Stimulated activated CD8-positive, alpha-beta memory T cell treated with anti-CD3 and anti-CD28 coated beads, Interleukin-7, amount 100 ng/mL, for 1 hour (primary cell): ENCODE measurements around the gene GCNA.
"Not testable (repeated sequence)": the region's sequence is repeated elsewhere in the genome, so short reads cannot be mapped to it uniquely, and the experiment has no call there.

Experiments
- DNase-seq, 2 donors: peaks; one replicate each; pipeline ENCODE4 v3.0.0-alpha.2; 2020; ENCODE audit warnings: low read depth in 2 of 2

Gene GCNA

DNA sequence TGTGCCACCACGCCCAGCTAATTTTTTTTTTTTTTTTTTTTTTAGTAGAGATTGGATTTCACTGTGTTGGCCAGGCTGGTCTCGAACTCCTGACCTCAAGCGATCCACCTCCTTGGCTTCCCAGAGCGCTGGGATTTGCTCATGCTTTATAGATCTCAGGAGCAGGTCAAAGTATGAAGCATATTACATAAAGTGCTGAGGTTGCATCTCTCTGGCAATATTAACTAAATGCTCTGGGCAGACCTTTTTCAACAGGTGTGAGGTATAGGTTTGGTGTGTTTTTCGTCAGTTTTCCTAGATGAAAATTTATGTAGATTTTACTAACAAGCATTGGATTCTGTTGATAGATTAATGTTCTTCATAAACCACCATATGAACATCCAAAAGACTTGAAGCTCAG is 19.3 kb upstream of the GCNA start:
- DNase-seq = no peak

GRCh38 chrX:71559773-71560172 is 18.5 kb upstream of the GCNA start:
- DNase-seq = not testable (repeated sequence)

GRCh38 chrX:71563921-71564320 is 14.3 kb upstream of the GCNA start:
- no peak for DNase-seq

- DNase-seq = no peak
These were observed 12.7 kb upstream of the GCNA start for GRCh38 chrX:71565474-71566041.

DNA sequence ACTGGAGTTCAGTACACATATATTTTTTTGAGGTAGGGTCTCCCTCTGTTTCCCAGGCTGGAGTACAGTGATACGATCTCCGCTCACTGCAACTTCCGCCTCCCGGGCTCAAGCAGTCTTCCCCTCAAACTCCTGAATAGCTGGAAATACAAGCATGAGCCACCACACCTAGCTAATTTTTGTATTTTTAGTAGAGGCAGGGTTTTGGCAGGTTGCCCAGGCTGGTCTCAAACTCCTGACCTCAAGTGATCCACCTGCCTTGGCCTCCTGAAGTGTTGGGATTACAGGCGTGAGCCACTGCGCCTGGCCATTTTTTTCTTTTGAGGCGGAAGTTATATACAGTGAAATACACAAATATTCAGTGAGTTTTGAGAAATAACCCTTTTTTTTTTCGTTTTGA is 6.8 kb upstream of the GCNA start:
- not testable (repeated sequence) for DNase-seq

- DNase-seq = no peak
These were observed 4.6 kb upstream of the GCNA start for GRCh38 chrX:71573590-71573989.

GRCh38 chrX:71577682-71578081 is 555 bp upstream of the GCNA start:
- no peak for DNase-seq

- DNase-seq = no peak
These were observed 1.1 kb downstream of the GCNA start for GRCh38 chrX:71579136-71579989.

GRCh38 chrX:71579990-71580380 is 1.7 kb downstream of the GCNA start:
- DNase-seq = no peak

GRCh38 chrX:71581210-71581609 is 3.0 kb downstream of the GCNA start:
- DNase-seq = no peak

- no peak for DNase-seq
These were observed 8.7 kb downstream of the GCNA start for GRCh38 chrX:71586929-71587328.

DNA sequence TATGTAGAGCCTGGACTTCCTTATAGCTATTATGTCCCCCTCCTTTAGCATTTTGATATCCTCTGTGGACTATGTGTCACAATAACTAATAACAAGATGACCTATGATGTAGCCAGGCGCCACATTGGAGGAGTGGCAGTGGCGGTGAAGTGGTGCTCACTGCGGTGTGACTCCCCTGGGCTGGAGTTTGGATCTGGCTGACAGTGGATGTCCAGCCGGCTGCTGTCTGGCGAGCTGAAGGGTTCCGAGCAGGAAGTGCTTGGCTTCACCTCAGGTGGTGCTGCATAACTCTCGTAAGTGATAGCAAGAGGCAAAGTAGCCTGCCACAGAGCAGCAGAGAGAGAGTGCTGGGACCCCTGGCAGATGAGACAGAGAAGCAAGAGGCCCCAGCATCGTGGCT is 15.0 kb downstream of the GCNA start:
- DNase-seq = not testable (repeated sequence)

DNA sequence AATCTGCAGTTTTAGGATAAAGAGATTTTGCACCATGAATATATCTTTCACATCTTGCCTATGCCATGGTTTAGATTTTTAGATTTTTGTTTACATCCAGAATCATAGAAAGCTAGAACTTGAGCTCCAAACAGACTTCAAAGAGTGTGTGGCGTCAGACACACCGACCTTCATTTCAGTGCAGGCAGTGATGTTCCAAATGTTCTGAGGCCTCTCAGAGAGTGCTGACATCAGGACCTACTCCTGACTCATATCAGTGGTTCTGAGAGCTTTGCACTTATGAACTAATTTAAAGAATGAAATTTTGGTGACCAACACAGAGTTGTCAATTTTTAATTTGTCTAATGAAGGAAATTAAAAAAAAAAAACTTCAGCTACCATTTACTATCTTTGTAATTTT is 21.7 kb downstream of the GCNA start:
- no peak for DNase-seq

DNA sequence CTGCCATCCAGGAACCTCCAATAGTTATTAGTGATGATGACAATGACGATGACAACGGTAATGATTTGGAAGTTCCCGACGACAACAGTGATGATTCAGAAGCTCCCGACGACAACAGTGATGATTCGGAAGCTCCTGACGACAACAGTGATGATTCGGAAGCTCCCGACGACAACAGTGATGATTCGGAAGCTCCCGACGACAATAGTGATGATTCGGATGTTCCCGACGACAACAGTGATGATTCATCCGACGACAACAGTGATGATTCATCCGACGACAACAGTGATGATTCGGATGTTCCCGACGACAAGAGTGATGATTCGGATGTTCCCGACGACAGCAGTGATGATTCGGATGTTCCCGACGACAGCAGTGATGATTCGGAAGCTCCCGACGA is 25.4 kb downstream of the GCNA start:
- DNase-seq = no peak

DNA sequence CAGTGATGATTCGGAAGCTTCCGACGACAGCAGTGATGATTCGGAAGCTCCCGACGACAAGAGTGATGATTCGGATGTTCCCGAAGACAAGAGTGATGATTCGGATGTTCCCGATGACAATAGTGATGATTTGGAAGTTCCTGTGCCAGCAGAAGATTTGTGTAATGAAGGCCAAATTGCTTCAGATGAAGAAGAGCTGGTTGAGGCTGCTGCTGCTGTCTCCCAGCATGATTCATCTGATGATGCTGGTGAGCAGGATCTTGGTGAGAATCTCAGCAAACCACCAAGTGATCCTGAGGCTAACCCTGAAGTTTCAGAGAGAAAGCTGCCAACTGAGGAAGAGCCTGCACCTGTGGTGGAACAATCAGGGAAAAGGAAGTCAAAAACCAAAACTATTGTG is 25.9 kb downstream of the GCNA start:
- DNase-seq = no peak

DNA sequence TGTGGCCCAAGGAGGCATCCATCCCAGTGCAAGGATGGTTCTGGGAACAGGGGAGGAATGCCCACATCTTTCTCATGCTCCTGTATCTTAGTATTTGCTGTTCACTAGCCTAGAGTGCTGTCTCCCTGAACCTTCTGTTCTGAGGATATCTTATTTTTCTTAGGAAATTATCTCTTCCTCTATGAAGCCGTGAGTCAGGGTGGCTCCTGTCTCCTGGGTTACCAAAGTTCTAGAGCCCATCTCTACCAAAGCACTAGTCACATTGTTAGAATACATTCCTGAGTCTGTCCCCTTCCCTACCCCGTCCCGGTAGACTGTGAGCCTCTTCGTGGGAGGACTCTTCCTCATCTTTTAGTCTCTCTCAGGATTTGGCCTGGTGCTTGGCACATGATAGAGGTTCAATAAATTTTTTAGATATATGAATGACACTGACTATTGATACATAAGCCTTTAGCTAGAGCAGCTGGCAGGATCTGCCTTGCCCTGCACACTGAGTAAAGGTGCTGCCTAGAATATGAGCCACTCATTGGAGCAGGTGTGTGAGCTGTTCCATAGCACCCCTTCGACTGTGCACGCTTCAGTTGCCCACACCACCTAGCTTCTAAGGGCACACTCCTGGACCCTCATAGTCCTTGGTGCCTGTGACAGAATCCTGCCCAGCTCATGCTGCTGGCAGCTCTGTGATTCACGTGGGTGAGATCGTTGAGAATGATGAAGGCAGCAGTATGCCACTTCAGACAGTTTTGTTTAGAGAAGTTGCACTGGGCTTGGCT is 26.7 kb downstream of the GCNA start:
- DNase-seq = no peak

DNA sequence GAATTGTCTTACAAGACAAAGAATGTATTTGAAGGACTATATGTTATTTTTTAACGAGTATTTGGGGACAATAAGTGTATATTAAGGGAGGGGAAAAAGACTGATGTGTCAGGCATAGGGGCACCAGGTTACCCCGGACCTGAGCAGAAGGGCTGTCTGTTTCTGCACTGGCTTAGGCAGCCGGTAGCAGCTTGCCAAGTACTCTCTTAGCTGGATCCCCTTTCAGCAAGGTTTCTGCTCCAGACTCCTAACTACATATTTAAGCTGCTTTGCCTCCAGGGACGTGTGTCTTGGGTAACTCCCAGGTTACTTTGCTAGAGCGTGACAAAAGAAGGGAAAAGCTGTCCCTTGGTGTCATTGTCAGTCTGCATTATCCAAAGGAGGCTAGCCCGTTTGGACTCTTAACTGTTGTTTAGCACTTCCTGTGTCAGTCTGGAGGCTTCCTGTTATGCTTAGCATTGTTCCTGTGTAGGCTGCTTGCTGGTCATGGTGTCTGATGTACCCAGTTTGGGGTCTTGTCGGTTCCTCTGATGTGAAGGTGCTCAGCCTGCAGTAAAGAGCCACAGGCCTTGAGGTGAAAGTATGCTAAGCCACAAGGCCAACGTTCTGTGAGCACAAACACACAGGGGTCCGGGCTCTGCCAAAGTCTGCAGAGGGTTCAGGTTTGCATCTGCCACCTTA is 28.4 kb downstream of the GCNA start:
- no peak for DNase-seq

GRCh38 chrX:71607488-71607887 is 29.3 kb downstream of the GCNA start:
- DNase-seq = no peak

DNA sequence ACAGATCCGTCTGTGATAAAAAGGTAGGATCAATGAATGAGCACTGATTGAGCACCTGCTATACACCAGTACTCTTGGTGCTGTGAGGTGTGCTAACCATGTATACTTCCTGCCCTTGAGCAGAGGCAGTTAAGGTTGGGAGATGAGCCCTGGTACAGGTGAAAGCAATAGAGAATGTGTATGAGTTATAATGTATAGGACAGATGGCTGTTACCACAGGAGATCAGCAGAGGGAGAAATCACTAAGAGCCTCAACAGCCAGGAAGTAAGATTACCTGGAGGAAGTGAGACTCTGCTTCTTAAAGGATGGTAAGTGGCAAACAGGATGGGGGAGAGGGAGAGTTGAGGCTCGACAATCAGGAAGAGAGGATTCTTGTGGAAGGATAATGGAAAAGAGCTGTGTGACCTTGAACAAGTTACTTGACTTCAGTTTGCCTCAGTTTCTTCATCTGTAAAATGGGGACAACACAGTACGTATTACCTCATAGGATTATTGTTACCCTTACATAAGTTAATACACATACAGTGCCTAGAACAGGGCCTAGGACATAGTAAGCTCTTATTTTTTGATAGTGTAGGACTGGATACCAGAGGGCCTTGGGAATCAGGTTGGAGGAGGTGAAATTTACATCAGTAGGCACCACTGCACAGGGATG is 31.0 kb downstream of the GCNA start:
- no peak for DNase-seq

GRCh38 chrX:71611736-71612135 is 33.5 kb downstream of the GCNA start:
- DNase-seq = not testable (repeated sequence)

DNA sequence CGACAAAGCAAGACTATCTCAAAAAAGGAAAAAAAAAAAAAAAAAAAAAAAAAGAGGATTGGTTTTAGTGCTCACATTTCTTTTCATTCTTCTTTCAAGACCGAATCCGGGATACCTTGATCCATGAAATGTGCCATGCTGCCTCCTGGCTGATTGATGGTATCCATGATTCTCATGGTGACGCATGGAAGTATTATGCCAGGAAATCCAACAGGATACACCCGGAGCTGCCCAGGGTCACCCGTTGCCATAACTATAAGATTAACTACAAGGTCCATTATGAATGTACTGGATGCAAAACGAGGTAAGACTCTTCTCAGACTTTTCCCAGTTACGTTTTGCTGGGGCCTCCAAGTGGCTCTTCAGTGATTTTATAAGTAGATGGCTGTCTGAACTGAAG is 34.0 kb downstream of the GCNA start:
- DNase-seq = no peak

- no peak for DNase-seq
These were observed 36.8 kb downstream of the GCNA start for GRCh38 chrX:71615056-71615455.
